ENCODE measurements around the gene THSD1.
"Not testable (repeated sequence)": the region's sequence is repeated elsewhere in the genome, so short reads cannot be mapped to it uniquely, and the experiment has no call there.

The THSD1 gene

DNA sequence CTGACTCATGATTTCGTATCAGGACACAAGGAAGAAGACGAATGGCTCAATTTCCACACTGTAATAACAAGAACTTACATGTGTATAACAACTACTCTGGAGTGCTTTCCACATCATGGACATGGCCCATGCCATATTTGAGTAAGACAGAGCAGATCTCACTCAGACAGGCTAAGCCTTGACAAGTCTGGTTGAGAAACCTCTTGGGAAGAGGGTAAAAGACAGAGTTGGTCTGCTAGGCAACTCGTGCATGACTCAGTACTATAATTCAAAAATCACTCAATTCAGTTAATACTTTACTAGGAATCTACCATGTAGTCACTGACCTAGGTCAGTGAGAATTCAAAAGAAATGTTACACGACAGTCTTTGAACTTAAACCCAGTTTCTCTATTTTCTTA, 5.7 kb upstream of the THSD1 start:
- DNase-seq (ENCODE audit: low read depth, low spot score): no peak

DNA sequence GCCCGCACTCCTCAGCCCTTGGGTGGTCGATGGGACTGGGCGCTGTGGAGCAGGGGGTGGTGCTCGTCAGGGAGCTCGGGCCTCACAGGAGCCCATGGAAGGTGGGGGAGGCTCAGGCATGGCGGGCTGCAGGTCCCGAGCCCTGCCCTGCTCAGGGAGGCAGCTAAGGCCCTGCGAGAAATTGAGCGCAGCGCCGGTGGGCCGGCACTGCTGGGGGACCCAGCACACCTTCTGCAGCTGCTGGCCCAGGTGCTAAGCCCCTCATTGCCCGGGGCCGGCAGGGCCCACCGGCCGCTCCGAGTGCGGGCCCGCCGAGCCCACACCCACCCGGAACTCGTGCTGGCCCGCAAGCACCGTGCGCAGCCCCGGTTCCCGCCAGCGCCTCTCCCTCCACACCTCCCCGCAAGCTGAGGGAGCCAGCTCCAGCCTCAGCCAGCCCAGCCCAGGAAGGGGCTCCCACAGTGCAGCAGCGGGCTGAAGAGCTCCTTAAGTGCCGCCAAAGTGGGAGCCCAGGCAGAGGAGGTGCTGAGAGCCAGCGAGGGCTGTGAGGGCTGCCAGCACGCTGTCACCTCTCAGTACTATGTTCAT, 2.2 kb upstream of the THSD1 start:
- DNase-seq (ENCODE audit: low read depth, low spot score): not testable (repeated sequence)

DNA sequence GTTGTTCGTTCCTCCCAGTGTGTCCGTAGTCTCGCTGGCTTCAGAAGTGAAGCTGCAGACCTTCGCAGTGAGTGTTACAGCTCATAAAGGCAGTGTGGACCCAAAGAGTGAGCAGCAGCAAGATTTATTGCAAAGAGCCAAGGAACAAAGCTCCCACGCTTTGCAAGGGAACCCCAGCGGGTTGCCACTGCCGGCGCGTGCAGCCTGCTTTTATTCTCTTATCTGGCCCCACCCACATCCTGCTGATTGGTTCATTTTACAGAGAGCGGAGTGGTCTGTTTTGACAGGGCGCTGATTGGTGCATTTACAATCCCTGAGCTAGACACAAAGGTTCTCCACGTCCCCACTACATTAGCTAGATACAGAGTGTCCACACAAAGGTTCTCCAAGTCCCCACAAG, 1.5 kb upstream of the THSD1 start:
- not testable (repeated sequence) for DNase-seq (ENCODE audit: low read depth, low spot score)

DNA sequence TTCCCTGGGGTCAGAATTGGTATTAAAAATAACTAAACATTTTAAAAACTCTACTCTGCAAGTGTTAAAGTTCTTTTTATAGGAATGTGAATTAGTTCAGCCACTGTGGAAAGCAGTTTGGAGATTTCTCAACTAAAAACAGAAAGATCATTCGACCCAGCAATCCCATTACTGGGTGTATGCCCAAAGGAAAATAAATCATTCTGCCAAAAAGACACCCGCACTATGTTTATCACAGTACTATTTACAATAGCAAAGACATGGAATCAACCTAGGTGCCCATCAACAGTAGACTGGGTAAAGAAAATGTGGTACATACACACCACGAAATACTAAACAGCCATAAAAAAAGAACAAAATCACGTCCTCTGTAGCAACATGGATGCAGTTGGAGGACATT, 657 bp upstream of the THSD1 start:
- no peak for DNase-seq (ENCODE audit: low read depth, low spot score)

GRCh38 chr13:52405369-52405766, 604 bp downstream of the THSD1 start:
- no peak for DNase-seq (ENCODE audit: low read depth, low spot score)

GRCh38 chr13:52399708-52400107, 6.3 kb downstream of the THSD1 start:
- DNase-seq (ENCODE audit: low read depth, low spot score): no peak

DNA sequence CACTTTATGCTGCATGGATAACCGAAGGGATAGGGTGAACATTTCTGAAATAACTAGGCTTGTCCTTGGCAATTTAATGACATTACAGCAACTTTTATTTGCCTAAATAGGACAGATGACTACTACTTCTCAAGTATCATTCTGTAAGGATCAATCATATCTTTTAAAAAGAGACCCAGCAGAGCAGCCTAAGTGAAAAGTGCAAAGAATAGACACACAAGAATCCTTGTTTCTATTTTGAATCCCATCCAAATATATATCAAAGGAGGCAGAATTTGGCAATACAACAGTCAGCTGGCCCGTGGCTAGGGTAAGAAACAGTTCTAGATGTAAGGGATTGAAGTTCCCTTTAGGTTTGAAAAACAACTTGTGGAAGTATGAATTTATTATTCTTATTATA, 6.9 kb downstream of the THSD1 start:
- DNase-seq (ENCODE audit: low read depth, low spot score): no peak

DNA sequence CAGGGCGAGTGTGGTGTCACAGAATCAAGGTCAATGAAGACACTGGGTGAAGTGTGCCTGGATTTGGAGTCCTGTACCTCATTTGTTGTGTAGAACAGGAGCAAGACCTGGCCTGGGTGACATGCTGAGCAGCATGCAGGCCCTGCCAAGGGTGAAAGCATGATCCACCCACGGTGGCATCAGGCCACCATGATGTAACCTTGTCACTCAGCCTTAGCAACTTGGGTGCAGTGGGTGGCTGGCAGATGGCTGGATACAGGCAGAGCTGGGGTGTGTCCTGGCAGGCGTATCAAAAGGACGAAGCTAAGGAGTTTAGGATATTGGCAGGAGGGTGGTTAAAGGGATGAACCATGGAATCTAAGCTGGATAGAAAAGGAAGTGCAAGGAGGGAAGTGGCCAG, 10.3 kb downstream of the THSD1 start:
- no peak for DNase-seq (ENCODE audit: low read depth, low spot score)

- no peak for DNase-seq (ENCODE audit: low read depth, low spot score)
Observed at GRCh38 chr13:52394586-52394985, 11.4 kb downstream of the THSD1 start.

DNA sequence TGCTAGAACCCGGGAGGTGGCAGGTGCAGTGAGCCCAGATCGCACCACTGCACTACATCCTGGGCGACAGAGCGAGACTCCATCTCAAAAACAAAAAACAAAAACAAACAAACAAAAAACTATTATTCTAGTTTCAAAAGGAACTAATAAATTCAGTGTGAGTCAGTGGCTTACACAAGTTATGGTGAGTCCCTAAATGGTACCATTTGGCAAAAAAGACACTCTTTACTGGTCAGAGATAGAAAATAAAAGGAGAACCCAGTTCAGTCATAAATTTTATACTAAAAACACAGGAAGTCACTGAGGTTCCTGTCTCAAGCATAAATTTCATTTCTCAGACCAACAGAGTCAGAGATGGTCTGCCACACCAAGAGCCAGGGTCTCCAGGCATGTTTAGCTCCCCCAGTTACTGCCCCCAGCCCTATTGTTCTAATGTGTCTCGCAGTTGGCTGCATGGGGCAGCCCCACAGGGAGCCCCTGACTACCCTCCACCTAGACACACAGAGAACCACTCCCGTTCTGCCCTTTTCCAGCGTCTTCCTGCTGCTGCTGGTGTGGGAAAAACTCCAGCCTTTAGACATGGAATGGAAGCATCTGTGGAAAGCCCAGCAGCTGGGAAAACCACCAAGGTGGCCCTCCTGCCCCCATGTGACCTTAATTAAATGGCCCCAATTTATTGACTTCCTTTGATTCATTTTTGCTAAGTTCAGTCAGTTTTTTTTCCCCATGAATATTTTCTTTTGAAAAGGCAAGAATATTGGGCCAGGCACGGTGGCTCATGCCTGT, 12.2 kb downstream of the THSD1 start:
- no peak for DNase-seq (ENCODE audit: low read depth, low spot score)

- DNase-seq (ENCODE audit: low read depth, low spot score): no peak
Observed at GRCh38 chr13:52387721-52388120, 18.3 kb downstream of the THSD1 start.

DNA sequence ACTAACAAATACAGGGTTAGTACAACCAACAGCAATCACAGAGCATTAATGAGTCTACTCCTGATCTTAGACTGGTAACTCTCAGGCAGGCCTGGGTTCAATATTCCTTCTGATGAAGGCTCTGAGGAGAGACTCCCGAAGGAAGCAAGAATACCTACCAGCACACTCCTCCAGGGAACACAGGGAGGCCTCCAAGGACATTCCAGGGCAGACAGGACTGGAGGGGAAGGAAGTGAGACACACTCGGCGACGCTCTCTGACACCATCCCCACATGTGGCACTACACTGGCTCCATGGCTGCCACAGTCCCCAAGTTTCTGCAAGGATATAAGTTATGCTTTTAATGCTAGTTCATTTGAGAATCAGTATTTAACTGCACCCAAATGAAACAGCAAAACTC, 20.1 kb downstream of the THSD1 start:
- DNase-seq (ENCODE audit: low read depth, low spot score): no peak

GRCh38 chr13:52383366-52383765, 22.6 kb downstream of the THSD1 start:
- no peak for DNase-seq (ENCODE audit: low read depth, low spot score)

DNA sequence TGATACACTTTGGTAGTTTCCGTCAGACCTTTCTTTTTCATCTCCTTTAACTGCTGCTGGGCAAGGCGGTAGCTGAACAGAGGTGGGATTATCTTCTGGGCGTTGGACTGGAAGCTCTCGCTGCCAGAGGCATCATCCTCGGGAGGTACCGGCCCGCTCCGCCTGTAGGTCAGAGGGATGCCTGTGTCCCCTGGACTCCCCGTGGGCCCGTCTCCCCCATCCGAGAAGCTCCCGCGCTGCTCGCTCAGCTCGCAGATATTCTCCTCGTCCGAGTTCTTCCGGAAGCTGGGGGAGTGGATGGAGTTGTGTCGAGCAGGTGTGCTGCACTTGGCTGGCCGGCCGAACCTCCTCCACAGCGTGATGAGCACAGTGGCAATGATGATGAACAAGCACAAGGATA, 27.7 kb downstream of the THSD1 start:
- DNase-seq (ENCODE audit: low read depth, low spot score): no peak

- no peak for DNase-seq (ENCODE audit: low read depth, low spot score)
Observed at GRCh38 chr13:52377898-52378297, 28.1 kb downstream of the THSD1 start.

GRCh38 chr13:52374873-52375411, 31.0 kb downstream of the THSD1 start:
- DNase-seq (ENCODE audit: low read depth, low spot score): no peak

- no peak for DNase-seq (ENCODE audit: low read depth, low spot score)
Observed at GRCh38 chr13:52374389-52374788, 31.6 kb downstream of the THSD1 start.

DNA sequence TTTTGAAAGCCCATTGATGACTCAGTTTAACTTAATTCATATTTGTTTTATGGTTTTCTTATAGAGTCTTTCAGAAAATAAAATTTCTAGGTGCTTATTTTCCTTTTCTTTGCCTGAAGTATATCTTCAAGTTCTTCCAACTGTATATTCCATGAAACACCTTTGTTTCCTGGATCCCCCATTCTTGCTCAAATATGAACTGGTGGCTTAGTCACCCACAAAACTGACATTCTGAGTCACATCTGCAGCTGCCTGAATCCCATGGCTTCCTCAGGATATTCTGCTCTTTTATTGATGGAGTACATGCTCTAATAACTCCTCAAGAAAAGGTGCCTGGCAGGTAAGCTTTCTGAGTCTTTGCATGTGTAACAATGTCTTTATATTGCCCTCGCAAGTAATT, 32.7 kb downstream of the THSD1 start:
- DNase-seq (ENCODE audit: low read depth, low spot score): not testable (repeated sequence)

- no peak for DNase-seq (ENCODE audit: low read depth, low spot score)
Observed at GRCh38 chr13:52371736-52372247, 34.2 kb downstream of the THSD1 start.

- DNase-seq (ENCODE audit: low read depth, low spot score): no peak
Observed at GRCh38 chr13:52366291-52366690, 39.7 kb downstream of the THSD1 start.

GRCh38 chr13:52362169-52362887, 43.6 kb downstream of the THSD1 start:
- not testable (repeated sequence) for DNase-seq (ENCODE audit: low read depth, low spot score)

- no peak for DNase-seq (ENCODE audit: low read depth, low spot score)
Observed at GRCh38 chr13:52361225-52361624, 44.7 kb downstream of the THSD1 start.

All from ELF-1 (cell line).